RWPE1 (cell line): ENCODE results near the gene MVD.

Source experiments
- CTCF ChIA-PET: fragments of 350-600 bp; sonication (Branson Sonifier 250); formaldehyde crosslinking; extraction: SDS; loops from one replicate; lab custom pipeline; 2021; lab: Yijun Ruan, JAX
- POLR2A ChIA-PET: fragments of 400-600 bp; formaldehyde crosslinking; extraction: SDS; loops from one replicate; lab custom pipeline; 2020; ENCODE audit warnings: antibody characterized with exemption; ENCODE audit not compliant: low non-redundant PET; lab: Yijun Ruan, JAX
- DNase-seq: peaks from one replicate; pipeline ENCODE4 v3.0.0; 2012; ENCODE audit warnings: low spot score
- H3K27ac ChIP-seq: fragments of 450-650 bp; 2 replicates; pipeline ENCODE4 v1.5.1; 2017
- CTCF ChIP-seq: fragments of 450-650 bp; conservative IDR thresholded peaks from 2 replicates; pipeline ENCODE4 v1.5.1; 2017; ENCODE audit warnings: low read depth, mild to moderate bottlenecking

The MVD gene

GRCh38 chr16:88697116-88697830 lies 34.4 kb upstream of the MVD start:
- CTCF ChIA-PET, result interaction anchor here (0.8 to 1.1 kb wide), 3 partner anchors 8 to 65 kb away, joined by 3 to 5 read pairs (median 3); no protein-coding TSS in a partner anchor
- no peak overlapping the region for H3K27ac ChIP-seq
- POLR2A ChIA-PET, result no interaction called here

DNA sequence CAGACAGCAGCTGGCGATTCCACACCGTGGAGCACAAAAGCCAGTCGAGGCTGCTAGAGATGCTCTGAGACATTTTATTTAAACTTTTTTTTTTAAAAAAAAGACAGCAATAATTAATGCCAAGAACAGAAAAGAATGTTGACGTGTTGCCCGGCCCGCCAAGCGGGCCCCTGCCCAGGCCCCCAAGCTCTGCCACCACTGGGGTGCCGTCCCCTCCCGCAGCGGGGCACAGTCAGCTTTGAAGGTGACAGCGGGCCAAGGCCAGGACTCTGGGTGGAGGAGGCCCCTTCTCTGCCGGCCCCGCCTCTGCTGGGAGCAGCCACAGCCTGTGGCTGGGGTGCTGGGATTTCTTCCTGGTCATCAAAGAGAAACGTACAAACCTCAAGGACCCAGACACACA lies 33.5 kb upstream of the MVD start:
- ChIA-PET CTCF (no interaction called here), POLR2A (no interaction called here)
- TF ChIP-seq CTCF, result no peak
- no peak for DNase-seq
- no peak overlapping the region for H3K27ac ChIP-seq

More at GRCh38 chr16:88697116-88697830, 34.4 kb upstream of the MVD start:
- DNase-seq, result no peak
- TF ChIP-seq CTCF, result no peak

DNA sequence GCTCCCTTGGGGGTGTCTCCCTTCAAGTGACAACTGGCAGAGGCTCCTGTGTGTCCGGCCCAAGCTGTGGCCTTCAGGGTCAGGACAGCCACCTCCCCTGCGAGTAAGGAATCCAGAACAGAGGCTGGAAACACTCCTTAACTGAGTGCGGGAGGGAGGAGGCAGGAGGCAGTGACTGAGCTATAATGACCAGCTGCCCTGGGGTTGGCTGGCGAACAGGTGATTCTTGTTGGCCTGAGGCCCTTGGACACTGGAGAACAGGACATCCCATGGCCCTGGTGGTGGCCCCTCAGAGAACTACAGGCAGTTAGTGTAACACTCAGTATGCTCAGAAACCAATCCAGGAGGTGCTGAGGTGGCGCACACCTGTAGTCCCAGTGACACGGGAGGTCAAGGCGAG lies 32.9 kb upstream of the MVD start:
- POLR2A ChIA-PET, result no interaction called here
- no peak for TF ChIP-seq CTCF
- no peak overlapping the region for H3K27ac ChIP-seq
- CTCF ChIA-PET, result no interaction called here
- DNase-seq, result no peak

DNA sequence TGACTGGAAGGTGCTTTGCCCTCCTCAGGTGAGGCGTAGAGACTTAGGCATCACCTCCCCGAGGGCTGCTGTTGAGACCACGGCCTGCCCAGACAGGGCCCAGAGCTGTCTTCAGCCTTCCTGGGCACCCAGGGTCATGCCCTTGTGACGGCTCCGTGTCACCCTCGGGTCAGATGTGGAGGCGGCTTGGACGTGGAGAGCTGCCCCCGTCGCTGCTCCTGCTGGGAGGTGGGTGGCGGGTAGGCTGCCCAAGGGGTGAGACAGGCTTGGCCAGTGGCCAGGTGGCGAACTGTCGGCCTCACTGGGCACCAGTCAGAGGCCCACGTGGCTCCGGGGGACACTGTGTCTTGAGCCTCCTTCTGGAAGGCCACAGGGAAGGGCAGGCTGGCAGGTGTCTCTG lies 32.3 kb upstream of the MVD start:
- no peak overlapping the region for H3K27ac ChIP-seq
- DNase-seq, result no peak
- CTCF ChIA-PET, result no interaction called here
- TF ChIP-seq CTCF, result no peak
- POLR2A ChIA-PET, result no interaction called here

DNA sequence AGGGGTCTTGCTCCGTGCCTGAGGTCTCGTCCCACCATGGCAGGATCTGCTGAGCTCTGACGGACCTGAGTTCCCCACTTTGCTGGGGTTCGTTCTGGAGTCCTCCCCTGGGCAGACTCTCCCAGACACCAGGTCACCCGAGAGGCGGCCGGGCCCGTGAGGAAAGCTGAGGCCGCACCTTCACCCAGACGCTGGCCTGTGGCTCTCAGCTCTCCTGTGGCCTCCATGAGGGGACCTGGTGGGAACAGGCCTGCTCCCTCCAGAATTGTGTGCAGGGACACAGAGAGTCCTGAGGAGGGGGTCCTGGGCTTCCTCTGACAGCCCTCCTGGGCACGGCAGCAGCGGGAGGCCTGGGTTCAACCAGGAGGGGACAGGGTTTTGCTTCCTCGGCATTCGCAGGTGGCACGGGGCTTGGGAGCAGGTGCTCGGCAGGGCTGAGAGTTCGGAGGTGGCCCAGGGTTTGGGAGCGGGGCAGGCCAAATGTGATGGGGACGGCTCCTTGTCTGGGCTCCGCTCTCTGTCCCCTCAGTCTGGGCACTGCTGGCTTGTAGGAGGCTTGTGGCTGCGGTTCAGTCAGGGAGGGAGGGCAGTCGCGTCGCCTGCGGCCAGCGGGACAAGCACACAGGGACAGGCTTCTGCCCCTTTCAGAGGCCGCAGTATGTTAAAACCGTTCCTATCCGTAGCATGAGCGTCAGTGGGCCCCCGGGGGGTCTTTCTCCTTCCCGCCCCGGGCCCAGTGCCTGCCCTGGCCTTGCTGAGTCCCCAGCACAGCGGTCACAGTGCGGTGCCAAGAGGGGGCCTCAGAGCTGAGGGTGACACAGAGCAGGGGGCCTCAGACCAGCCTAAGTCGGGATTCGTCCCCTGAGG lies 31.6 kb upstream of the MVD start:
- no peak for DNase-seq
- ChIA-PET POLR2A (no interaction called here), CTCF (interaction anchor here (0.6 kb wide), 1 partner anchor 9 kb away, joined by 3 read pairs; no protein-coding TSS in a partner anchor)
- no peak overlapping the region for H3K27ac ChIP-seq
- TF ChIP-seq CTCF, result no peak

DNA sequence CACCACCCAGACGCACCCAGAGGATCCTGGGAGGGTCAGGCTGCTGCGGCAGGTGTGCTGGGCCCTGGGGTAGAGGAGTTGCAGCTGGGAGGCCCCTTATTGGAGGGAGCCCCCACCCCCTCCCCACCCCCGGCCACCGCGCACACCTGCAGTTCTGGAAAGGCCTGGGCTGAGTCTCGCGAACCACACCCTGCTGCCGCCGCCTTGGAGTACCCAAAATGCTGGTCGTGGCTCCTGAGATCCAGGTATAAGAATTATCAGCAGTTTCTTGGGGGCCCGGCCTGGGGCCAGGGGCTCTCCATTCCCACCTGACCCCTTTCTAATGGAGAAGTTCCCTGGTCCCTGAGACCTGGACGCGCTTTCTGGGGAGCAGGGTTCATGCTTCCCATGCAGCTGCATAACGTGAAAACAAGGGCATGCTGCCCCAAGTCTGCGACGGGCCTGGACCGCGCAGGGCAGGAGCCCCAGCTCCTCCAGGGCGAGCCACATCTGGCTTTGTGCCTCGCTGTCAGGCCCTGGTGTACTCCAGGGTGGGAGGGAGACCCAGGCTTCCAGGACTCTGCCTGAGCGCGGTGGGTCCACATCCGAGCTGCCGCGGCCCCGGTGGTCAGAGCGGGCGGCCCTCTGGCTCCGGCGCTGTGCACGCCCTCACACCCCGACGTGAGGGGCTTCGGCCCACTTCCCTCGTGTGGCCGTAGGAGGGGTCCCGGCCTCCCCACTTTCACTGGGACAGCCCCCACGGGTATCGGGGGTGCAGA lies 30.7 kb upstream of the MVD start:
- TF ChIP-seq CTCF, result no peak
- CTCF ChIA-PET, result no interaction called here
- POLR2A ChIA-PET, result no interaction called here
- no peak overlapping the region for H3K27ac ChIP-seq
- DNase-seq, result no peak
